Stomach (tissue), 4 donors: ENCODE results near the gene RANBP17.

ENCODE experiments used
- CTCF ChIP-seq, 7 experiments: fragments of 450-650 bp in 4 of 7; fragments of 200-600 bp in 3 of 7; sonication (generic) in 3 of 7; IDR thresholded peaks; one replicate each; pipeline ENCODE4 v1.5.1; 2016 to 2019; ENCODE audit warnings: antibody characterized with exemption in 7 of 7, control low read depth in 2 of 7, mild to moderate bottlenecking in 1 of 7
- POLR2A ChIP-seq, 4 donors: fragments of 450-650 bp; IDR thresholded peaks; one replicate each; pipeline ENCODE4 v1.6.1; 2016; ENCODE audit warnings: antibody characterized with exemption in 4 of 4, control low read depth in 2 of 4, mild to moderate bottlenecking in 1 of 4, moderate library complexity in 1 of 4

GRCh38 chr5:171271798-171272197 lies 410.0 kb downstream of the RANBP17 start:
- TF ChIP-seq POLR2A (IDR thresholded peaks at IDR 0.05): no peak
- TF ChIP-seq CTCF (IDR thresholded peaks at IDR 0.05): no peak
